Hepatocyte (in vitro differentiated cells): Measurements from ENCODE around the gene SCN2A. TPM values are rescaled to one million over a fixed set of nuclear protein-coding genes. Genes with fewer than 3 reads are reported as not detected.

ENCODE experiments used
- DNase-seq: peaks from one replicate; pipeline ENCODE4 v3.0.0-alpha.2; 2016; ENCODE audit warnings: low spot score
- H2AFZ ChIP-seq: fragments of 200-600 bp; sonication (generic); 2 replicates; pipeline ENCODE4 v1.6.0; 2016; ENCODE audit warnings: antibody characterized with exemption, mild to moderate bottlenecking
- H3K27ac ChIP-seq: fragments of 200-600 bp; sonication (generic); 2 replicates; pipeline ENCODE4 v1.5.1; 2016; ENCODE audit warnings: mild to moderate bottlenecking
- H3K27me3 ChIP-seq: fragments of 200-600 bp; sonication (generic); 2 replicates; pipeline ENCODE4 v1.6.1; 2016
- H3K36me3 ChIP-seq: fragments of 200-600 bp; sonication (generic); replicated peaks from 2 replicates; pipeline ENCODE4 v1.5.1; 2016; ENCODE audit warnings: low read depth; ENCODE audit not compliant: insufficient read depth
- H3K4me1 ChIP-seq: fragments of 200-600 bp; sonication (generic); 2 replicates; pipeline ENCODE4 v1.5.1; 2016; ENCODE audit warnings: mild to moderate bottlenecking, moderate library complexity; ENCODE audit not compliant: insufficient read depth
- H3K4me2 ChIP-seq: fragments of 200-600 bp; sonication (generic); 2 replicates; pipeline ENCODE4 v1.6.0; 2016
- H3K4me3 ChIP-seq: fragments of 200-600 bp; sonication (generic); 2 replicates; pipeline ENCODE4 v1.5.1; 2016; ENCODE audit warnings: mild to moderate bottlenecking
- H3K79me2 ChIP-seq: fragments of 200-600 bp; sonication (generic); 2 replicates; pipeline ENCODE4 v1.6.0; 2017; ENCODE audit warnings: mild to moderate bottlenecking
- H3K9me2 ChIP-seq: fragments of 200-600 bp; sonication (generic); replicated peaks from 2 replicates; pipeline ENCODE4 v1.6.0; 2017; ENCODE audit warnings: mild to moderate bottlenecking; ENCODE audit not compliant: insufficient read depth
- H3K9me3 ChIP-seq: fragments of 200-600 bp; sonication (generic); 2 replicates; pipeline ENCODE4 v1.5.1; 2016; ENCODE audit warnings: low read depth, mild to moderate bottlenecking
- H4K20me1 ChIP-seq: fragments of 200-600 bp; sonication (generic); 2 replicates; pipeline ENCODE4 v1.6.0; 2016; ENCODE audit warnings: mild to moderate bottlenecking; ENCODE audit not compliant: insufficient read depth, poor library complexity, severe bottlenecking
- EZH2 ChIP-seq: fragments of 200-600 bp; sonication (generic); IDR thresholded peaks from 2 replicates; pipeline ENCODE4 v1.6.1; 2016; ENCODE audit warnings: antibody characterized with exemption, mild to moderate bottlenecking, borderline replicate concordance
- EZH2phosphoT487 ChIP-seq: fragments of 200-600 bp; sonication (generic); IDR thresholded peaks from one replicate; pipeline ENCODE4 v1.6.1; 2018; ENCODE audit warnings: antibody characterized with exemption, mild to moderate bottlenecking, low read depth, moderate library complexity; ENCODE audit not compliant: unreplicated experiment, severe bottlenecking
- WGBS: methylation state at CpG from one replicate; pipeline ENCODE4 v1.1.6; 2016; ENCODE audit warnings: low lambda C conversion rate; ENCODE audit errors: missing lambda C conversion rate; 5-methylcytosine and 5-hydroxymethylcytosine counted together
- polyA plus RNA-seq: library from polyadenylated mRNA; unstranded; fragments of >200 nt; fragmentation: Nextera tagmentation; extraction: Ambion mirVana; gene quantifications from 2 replicates; pipeline ENCODE4 v1.2.1, GENCODE V29; 2016
- total RNA-seq: library from RNA; depleted of rRNA; stranded (reverse); fragments of >200 nt; gene quantifications from 2 replicates; pipeline ENCODE4 v1.2.3, GENCODE V29; 2014
- TF ChIP-seq, protein P1 (sequence below): fragments of 200-600 bp; sonication (generic); IDR thresholded peaks from 2 replicates; pipeline ENCODE4 v1.5.1; 2016; ENCODE audit warnings: antibody characterized with exemption, mild to moderate bottlenecking; ENCODE audit not compliant: poor library complexity

SCN2A gene
- total and polyA plus RNA-seq, 2 experiments from 2014 or later = 0.86 to 2.9 TPM

DNA sequence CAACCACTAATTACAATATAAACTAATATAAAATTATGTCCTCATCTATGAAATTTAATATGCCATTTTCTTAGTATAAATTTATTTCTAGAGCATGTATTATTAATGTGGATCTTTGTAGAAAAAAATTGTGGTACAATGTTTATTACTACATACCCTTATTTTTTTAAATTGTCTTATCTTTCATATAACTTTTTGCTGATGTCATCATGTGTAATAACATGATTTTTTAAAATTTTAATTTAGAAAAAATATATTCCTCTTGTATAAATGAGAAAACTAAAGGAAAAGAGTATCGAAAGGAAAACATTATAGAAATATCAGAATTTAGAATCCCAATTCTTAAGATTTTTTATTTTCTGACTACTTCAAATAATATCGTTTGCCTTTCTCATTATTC, 49.9 kb downstream of the SCN2A start:
- 87% methylated on average over 2 of the region's 2 CpGs for WGBS
- TF ChIP-seq, protein P1, sequence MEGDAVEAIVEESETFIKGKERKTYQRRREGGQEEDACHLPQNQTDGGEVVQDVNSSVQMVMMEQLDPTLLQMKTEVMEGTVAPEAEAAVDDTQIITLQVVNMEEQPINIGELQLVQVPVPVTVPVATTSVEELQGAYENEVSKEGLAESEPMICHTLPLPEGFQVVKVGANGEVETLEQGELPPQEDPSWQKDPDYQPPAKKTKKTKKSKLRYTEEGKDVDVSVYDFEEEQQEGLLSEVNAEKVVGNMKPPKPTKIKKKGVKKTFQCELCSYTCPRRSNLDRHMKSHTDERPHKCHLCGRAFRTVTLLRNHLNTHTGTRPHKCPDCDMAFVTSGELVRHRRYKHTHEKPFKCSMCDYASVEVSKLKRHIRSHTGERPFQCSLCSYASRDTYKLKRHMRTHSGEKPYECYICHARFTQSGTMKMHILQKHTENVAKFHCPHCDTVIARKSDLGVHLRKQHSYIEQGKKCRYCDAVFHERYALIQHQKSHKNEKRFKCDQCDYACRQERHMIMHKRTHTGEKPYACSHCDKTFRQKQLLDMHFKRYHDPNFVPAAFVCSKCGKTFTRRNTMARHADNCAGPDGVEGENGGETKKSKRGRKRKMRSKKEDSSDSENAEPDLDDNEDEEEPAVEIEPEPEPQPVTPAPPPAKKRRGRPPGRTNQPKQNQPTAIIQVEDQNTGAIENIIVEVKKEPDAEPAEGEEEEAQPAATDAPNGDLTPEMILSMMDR = no peak
- TF ChIP-seq EZH2 = no peak
- TF ChIP-seq EZH2phosphoT487 = no peak
- H2AFZ ChIP-seq = no peak overlapping the region
- peaks cover 3% of the 10 kb centered on the region for H3K4me1 ChIP-seq
- DNase-seq = no peak
- no peaks in the 10 kb centered on the region for H3K36me3 ChIP-seq
- H4K20me1 ChIP-seq = no peaks in the 10 kb centered on the region
- H3K4me2 ChIP-seq = no peak overlapping the region
- no peaks in the 10 kb centered on the region for H3K27me3 ChIP-seq
- no peak overlapping the region for H3K27ac ChIP-seq
- H3K9me2 ChIP-seq = no peaks in the 10 kb centered on the region
- H3K9me3 ChIP-seq = no peaks in the 10 kb centered on the region
- no peaks in the 10 kb centered on the region for H3K79me2 ChIP-seq
- no peak overlapping the region for H3K4me3 ChIP-seq

DNA sequence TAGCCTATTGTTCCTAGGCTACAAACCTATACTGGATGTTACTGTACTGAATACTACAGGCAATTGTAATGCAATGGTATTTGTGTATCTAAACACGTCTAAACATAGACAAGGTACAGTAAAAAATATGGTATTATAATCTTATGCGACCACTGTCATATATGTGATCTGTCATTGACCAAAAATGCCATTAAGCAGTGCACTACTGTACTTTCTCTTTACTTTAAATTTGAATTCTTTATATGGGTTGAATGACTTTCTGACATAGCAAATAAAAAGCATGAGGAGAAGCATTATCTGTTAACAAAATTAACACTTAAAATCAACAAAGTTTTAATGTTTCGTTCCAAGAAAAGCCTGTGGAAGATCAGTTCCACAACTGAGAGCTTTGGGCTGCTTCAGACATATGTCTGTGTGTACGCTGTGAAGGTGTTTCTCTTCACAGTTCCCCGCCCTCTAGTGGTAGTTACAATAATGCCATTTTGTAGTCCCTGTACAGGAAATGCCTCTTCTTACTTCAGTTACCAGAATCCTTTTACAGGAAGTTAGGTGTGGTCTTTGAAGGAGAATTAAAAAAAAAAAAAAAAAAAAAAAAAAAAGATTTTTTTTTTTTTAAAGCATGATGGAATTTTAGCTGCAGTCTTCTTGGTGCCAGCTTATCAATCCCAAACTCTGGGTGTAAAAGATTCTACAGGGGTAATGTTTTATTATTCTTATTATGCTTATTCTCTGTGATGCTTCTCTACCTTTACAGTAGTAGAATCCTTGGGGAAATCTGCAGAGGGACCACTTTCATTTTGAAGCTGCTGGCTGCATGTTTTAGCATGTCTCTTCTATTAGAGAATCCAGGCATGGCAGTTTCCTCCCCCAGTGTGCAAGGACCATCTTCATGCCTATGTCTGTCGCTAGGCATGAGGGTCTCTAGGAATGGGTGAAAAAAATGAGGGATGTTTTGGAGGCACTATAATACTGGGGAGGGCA, 54.5 kb downstream of the SCN2A start:
- Histone ChIP-seq H3K79me2 (no peaks in the 10 kb centered on the region), H3K27ac (no peak overlapping the region), H3K9me3 (no peaks in the 10 kb centered on the region), H2AFZ (peak overlapping the region; percentile 65), H3K9me2 (no peaks in the 10 kb centered on the region), H3K4me2 (peak overlapping the region; percentile 65), H3K4me3 (peak overlapping the region; percentile 4), H3K36me3 (no peaks in the 10 kb centered on the region), H4K20me1 (no peaks in the 10 kb centered on the region), H3K4me1 (peaks cover 3% of the 10 kb centered on the region), H3K27me3 (no peaks in the 10 kb centered on the region)
- TF ChIP-seq, protein P1 = peak; percentile 78
- TF ChIP-seq EZH2phosphoT487 = no peak
- WGBS = 28% methylated on average over 6 of the region's 6 CpGs
- peak; percentile 94 for DNase-seq

DNA sequence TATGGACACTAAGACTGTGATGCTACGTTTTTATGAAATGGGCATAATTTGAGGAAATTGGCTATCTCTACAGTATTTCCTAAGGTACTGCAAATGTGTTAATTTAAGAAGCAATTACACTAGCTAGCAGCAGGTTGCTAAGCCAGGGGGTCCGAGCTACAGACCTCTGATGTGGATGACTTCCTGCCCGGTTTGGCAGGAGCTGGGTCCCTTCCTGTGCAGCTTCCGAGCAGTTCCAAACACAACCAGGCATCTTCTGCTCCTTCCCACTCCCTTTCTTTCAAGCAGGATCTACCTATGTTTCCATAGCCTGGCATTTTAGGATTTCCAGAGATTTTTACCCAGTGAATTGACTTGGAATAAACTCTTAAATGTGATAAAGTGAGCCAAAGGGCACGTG, 55.7 kb downstream of the SCN2A start:
- H4K20me1 ChIP-seq = no peaks in the 10 kb centered on the region
- TF ChIP-seq, protein P1 = no peak
- TF ChIP-seq EZH2 (no peak), EZH2phosphoT487 (no peak)
- H3K9me2 ChIP-seq = no peaks in the 10 kb centered on the region
- H3K36me3 ChIP-seq = no peaks in the 10 kb centered on the region
- no peak for DNase-seq
- H2AFZ ChIP-seq = peak overlapping the region; percentile 3
- H3K27me3 ChIP-seq = no peaks in the 10 kb centered on the region
- peaks cover 3% of the 10 kb centered on the region for H3K4me1 ChIP-seq
- H3K79me2 ChIP-seq = no peaks in the 10 kb centered on the region
- no peak overlapping the region for H3K4me3 ChIP-seq
- no peaks in the 10 kb centered on the region for H3K9me3 ChIP-seq
- WGBS = 84% methylated on average over 5 of the region's 5 CpGs
- H3K4me2 ChIP-seq = peak overlapping the region; percentile 65
- H3K27ac ChIP-seq = no peak overlapping the region
